HEK293 (cell line): Measurements from ENCODE around the gene GFM2.

Experiments used
- CTCF ChIP-seq: fragments of 450-650 bp; formaldehyde crosslinking; IDR thresholded peaks from 2 replicates; pipeline ENCODE4 v1.5.1; 2016; ENCODE audit warnings: missing biosample characterization, missing genetic modification characterization
- KLF10 ChIP-seq: fragments of 450-650 bp; IDR thresholded peaks from 2 replicates; pipeline ENCODE4 v1.5.1; 2018; ENCODE audit warnings: missing biosample characterization, mild to moderate bottlenecking, missing genetic modification characterization
- KLF17 ChIP-seq: fragments of 450-650 bp; formaldehyde crosslinking; IDR thresholded peaks from 2 replicates; pipeline ENCODE4 v1.5.1; 2016; ENCODE audit warnings: missing biosample characterization, missing genetic modification characterization
- KLF9 ChIP-seq: fragments of 450-650 bp; formaldehyde crosslinking; IDR thresholded peaks from 2 replicates; pipeline ENCODE4 v1.5.1; 2016; ENCODE audit warnings: missing biosample characterization, missing genetic modification characterization, low read depth
- PBX3 ChIP-seq: sonication (generic); formaldehyde crosslinking; IDR thresholded peaks from 2 replicates; pipeline ENCODE4 v1.8.1; 2022; ENCODE audit warnings: mild to moderate bottlenecking, moderate library complexity, missing genetic modification reagents
- REST ChIP-seq: fragments of 450-650 bp; formaldehyde crosslinking; IDR thresholded peaks from 2 replicates; pipeline ENCODE4 v1.5.1; 2016; ENCODE audit warnings: missing biosample characterization, missing genetic modification characterization
- SP7 ChIP-seq: fragments of 450-650 bp; formaldehyde crosslinking; IDR thresholded peaks from 2 replicates; pipeline ENCODE4 v1.5.1; 2016; ENCODE audit warnings: missing biosample characterization, missing genetic modification characterization
- ZBTB11 ChIP-seq: fragments of 450-650 bp; formaldehyde crosslinking; conservative IDR thresholded peaks from 2 replicates; pipeline ENCODE4 v1.5.1; 2016; ENCODE audit warnings: low read depth, missing biosample characterization, missing genetic modification characterization
- ZBTB17 ChIP-seq: fragments of 450-650 bp; formaldehyde crosslinking; IDR thresholded peaks from 2 replicates; pipeline ENCODE4 v1.5.1; 2016; ENCODE audit warnings: missing biosample characterization, missing genetic modification characterization
- ZBTB26 ChIP-seq: fragments of 450-650 bp; formaldehyde crosslinking; optimal IDR thresholded peaks from 2 replicates; pipeline ENCODE3; 2016; ENCODE audit warnings: missing biosample characterization, mild to moderate bottlenecking, missing genetic modification characterization
- ZNF10 ChIP-seq: fragments of 450-650 bp; formaldehyde crosslinking; IDR thresholded peaks from 2 replicates; pipeline ENCODE4 v1.5.1; 2017; ENCODE audit warnings: missing biosample characterization, missing genetic modification characterization
- ZNF121 ChIP-seq: fragments of 450-650 bp; formaldehyde crosslinking; IDR thresholded peaks from 2 replicates; pipeline ENCODE4 v1.5.1; 2016; ENCODE audit warnings: missing biosample characterization, missing genetic modification characterization
- ZNF132 ChIP-seq: fragments of 450-650 bp; formaldehyde crosslinking; IDR thresholded peaks from 2 replicates; pipeline ENCODE4 v1.5.1; 2017; ENCODE audit warnings: missing biosample characterization, missing genetic modification characterization, borderline replicate concordance
- ZNF223 ChIP-seq: fragments of 450-650 bp; formaldehyde crosslinking; IDR thresholded peaks from 2 replicates; pipeline ENCODE4 v1.5.1; 2016; ENCODE audit warnings: missing biosample characterization, missing genetic modification characterization
- ZNF24 ChIP-seq: fragments of 450-650 bp; formaldehyde crosslinking; IDR thresholded peaks from 2 replicates; pipeline ENCODE4 v1.5.1; 2016; ENCODE audit warnings: missing biosample characterization, missing genetic modification characterization
- ZNF518A ChIP-seq: fragments of 450-650 bp; formaldehyde crosslinking; conservative IDR thresholded peaks from 2 replicates; pipeline ENCODE4 v1.5.1; 2016; ENCODE audit warnings: low read depth, missing biosample characterization, missing genetic modification characterization
- ZNF530 ChIP-seq: fragments of 450-650 bp; formaldehyde crosslinking; IDR thresholded peaks from 2 replicates; pipeline ENCODE4 v1.5.1; 2016; ENCODE audit warnings: low read depth, missing biosample characterization, missing genetic modification characterization
- ZNF660 ChIP-seq: fragments of 450-650 bp; IDR thresholded peaks from 2 replicates; pipeline ENCODE4 v1.5.1; 2018; ENCODE audit warnings: missing biosample characterization, mild to moderate bottlenecking, missing genetic modification characterization
- ZNF670 ChIP-seq: fragments of 450-650 bp; formaldehyde crosslinking; IDR thresholded peaks from 2 replicates; pipeline ENCODE4 v1.5.1; 2016; ENCODE audit warnings: missing biosample characterization, missing genetic modification characterization, low read depth

Gene GFM2

GRCh38 chr5:74684900-74685851 is 81.7 kb downstream of the GFM2 start, which contains the start of gene HEXB (continued):
- TF ChIP-seq ZNF530 (tag by site-specific recombination) = no peak
- TF ChIP-seq CTCF (tag by site-specific recombination) = peak; percentile 76; the same call in 1 of the 2 replicates
- peak; percentile 58 for TF ChIP-seq ZBTB11 (tag by site-specific recombination)
- TF ChIP-seq ZNF223 (tag by site-specific recombination) = 0 out of 2 replicates have a peak, but pooled peaks have one; percentile 47
- no peak for TF ChIP-seq ZNF518A (tag by site-specific recombination)
- TF ChIP-seq SP7 (tag by site-specific recombination) = peak; percentile 84
- peak; percentile 86 for TF ChIP-seq ZBTB26 (tag by site-specific recombination)
- no peak for TF ChIP-seq REST
- TF ChIP-seq ZNF660 (tag by site-specific recombination) = peak; percentile 91
- no peak for TF ChIP-seq ZNF670 (tag by site-specific recombination)
- peak; percentile 77 for TF ChIP-seq KLF10
- TF ChIP-seq PBX3 (CRISPR knock-in tag) = peak; percentile 91
- TF ChIP-seq ZBTB17 (tag by site-specific recombination) = peak; percentile 28
- TF ChIP-seq KLF9 = peak; percentile 81
- 0 out of 2 replicates have a peak, but pooled peaks have one; percentile 49 for TF ChIP-seq KLF17 (tag by site-specific recombination)
- peak; percentile 41; the same call in 1 of the 2 replicates for TF ChIP-seq ZNF10 (tag by site-specific recombination)
- no peak for TF ChIP-seq ZNF121 (tag by site-specific recombination)
- TF ChIP-seq ZNF132 = no peak
- no peak for TF ChIP-seq ZNF24 (tag by site-specific recombination)
